Pancreas (tissue), 10 donors: Measurements from ENCODE around the gene ANKS1B. TPM values are rescaled to one million over a fixed set of nuclear protein-coding genes. Genes with fewer than 3 reads are reported as not detected.

Source experiments
- ATAC-seq, 4 donors: fragments of 200-7000 bp; cut with Tn5 transposase; one replicate each; pipeline versions ENCODE4 v1.8.0 to v1.9.1; 2020; ENCODE audit warnings: mild to moderate bottlenecking in 4 of 4, moderate library complexity in 4 of 4
- DNase-seq, 6 donors: peaks; one replicate each; pipeline ENCODE4 v3.0.0-alpha.2; 2020
- FAIRE-seq: peaks from 2 replicates; lab custom pipeline; 2012; peaks lifted over from hg19 to GRCh38; lab: Jason Lieb, UNC
- H3K27ac ChIP-seq, 4 donors: fragments of 200-600 bp; sonication (generic); 1 replicate in 3 of 4; 2 replicates in 1 of 4; pipeline versions ENCODE4 v1.5.0 to v1.8.0; 2020
- H3K27me3 ChIP-seq, 4 donors: fragments of 200-600 bp; one replicate each; pipeline ENCODE4 v1.8.0; 2021
- H3K36me3 ChIP-seq, 3 donors: fragments of 200-600 bp; sonication (generic) in 1 of 3; one replicate each; pipeline versions ENCODE4 v1.5.0 to v1.8.0; 2020 to 2021
- H3K4me1 ChIP-seq, 3 donors: fragments of 200-600 bp; one replicate each; pipeline ENCODE4 v1.8.0; 2021
- H3K4me3 ChIP-seq, 4 donors: fragments of 200-600 bp; sonication (generic) in 2 of 4; one replicate each; pipeline versions ENCODE4 v1.5.0 to v1.8.0; 2020 to 2021
- H3K9me3 ChIP-seq, 4 donors: fragments of 200-600 bp; one replicate each; pipeline ENCODE4 v1.8.0; 2021
- WGBS, 2 donors: extraction: QIAGEN DNeasy Blood & Tissue Kit; methylation state at CpG; one replicate each; pipeline ENCODE4 v1.1.7; 2013; 5-methylcytosine and 5-hydroxymethylcytosine counted together
- intact Hi-C, 3 donors: fragments of 100-400 bp; cut with DNase I; formaldehyde crosslinking; loops; one replicate each; pipeline versions ENCODE4 v1.11.1 to v1.14.2; 2022
- polyA plus RNA-seq, 2 donors: library from polyadenylated mRNA; stranded (reverse); fragments of 200-250 nt; gene quantifications; one replicate each; pipeline ENCODE4 v1.2.3, GENCODE V29; 2013
- total RNA-seq, 6 donors: library from RNA; stranded (reverse); fragmentation: NEBNext Ultra II Directional in 4 of 6; extraction: Animal tissue kit (Norgen Biotek cat#: 25700) in 4 of 6; gene quantifications; one replicate each; pipeline versions ENCODE4 v1.2.1 to v1.2.4, GENCODE V29; 2021 to 2023
- TF ChIP-seq, protein P1 (sequence below), 4 donors: fragments of 200-600 bp; sonication (generic) in 3 of 4; IDR thresholded peaks; one replicate each; pipeline versions ENCODE4 v1.5.0 to v1.8.0; 2021; ENCODE audit warnings: antibody characterized with exemption in 4 of 4
- donor health status: healthy with polysubstance abuse.
- donor health status: DM: no; HTN: no; CAD: no; lungs with moderate emphysema.
- donor health status: DM: no; HTN: no; CAD: no.
- donor health status: control.
- donor health status: control.
- donor health status: Bipolar disorder and iron deficiency.
- donor health status: DM: yes; HTN: yes; CAD: no.
- donor health status: DM: no; HTN: no; CAD: no.
- donor health status: DM: no; HTN: no; CAD: no.
- donor health status: DM: yes; HTN: yes; CAD: no.

The ANKS1B gene
- total and polyA plus RNA-seq, 8 donors: 0.49 to 3.2 (median 1.9) TPM

DNA sequence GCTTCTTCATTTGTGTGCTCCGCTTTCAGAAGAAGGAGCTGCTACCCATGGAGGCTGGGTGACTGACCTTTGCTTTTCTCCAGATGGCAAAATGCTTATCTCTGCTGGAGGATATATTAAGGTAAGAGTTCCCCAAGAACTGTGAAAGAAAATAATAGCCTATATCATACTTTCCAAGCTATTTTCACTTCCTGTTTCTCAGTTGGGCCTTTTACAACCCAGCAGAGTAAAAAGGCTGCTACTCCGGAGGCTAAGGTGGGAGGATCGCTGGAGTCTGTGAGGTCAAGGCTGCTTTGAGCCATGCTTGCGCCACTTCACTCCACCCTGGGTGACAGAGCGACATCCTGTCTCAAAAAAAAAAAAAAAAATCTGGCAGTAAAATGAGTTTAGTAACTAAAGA lies 1257.5 kb downstream of the ANKS1B start:
- H3K9me3 ChIP-seq: no peaks in the 10 kb centered on the region
- H3K36me3 ChIP-seq: peaks cover 0 to 6% (median 0%) of the 10 kb centered on the region in 3 donors
- no peak overlapping the region for H3K4me3 ChIP-seq
- WGBS, 2 donors: 96% methylated on average over 5 of the region's 5 CpGs
- no peaks in the 10 kb centered on the region for H3K27me3 ChIP-seq
- FAIRE-seq: no peak
- H3K4me1 ChIP-seq: no peaks in the 10 kb centered on the region
- no peak overlapping the region for H3K27ac ChIP-seq
- TF ChIP-seq, protein P1, sequence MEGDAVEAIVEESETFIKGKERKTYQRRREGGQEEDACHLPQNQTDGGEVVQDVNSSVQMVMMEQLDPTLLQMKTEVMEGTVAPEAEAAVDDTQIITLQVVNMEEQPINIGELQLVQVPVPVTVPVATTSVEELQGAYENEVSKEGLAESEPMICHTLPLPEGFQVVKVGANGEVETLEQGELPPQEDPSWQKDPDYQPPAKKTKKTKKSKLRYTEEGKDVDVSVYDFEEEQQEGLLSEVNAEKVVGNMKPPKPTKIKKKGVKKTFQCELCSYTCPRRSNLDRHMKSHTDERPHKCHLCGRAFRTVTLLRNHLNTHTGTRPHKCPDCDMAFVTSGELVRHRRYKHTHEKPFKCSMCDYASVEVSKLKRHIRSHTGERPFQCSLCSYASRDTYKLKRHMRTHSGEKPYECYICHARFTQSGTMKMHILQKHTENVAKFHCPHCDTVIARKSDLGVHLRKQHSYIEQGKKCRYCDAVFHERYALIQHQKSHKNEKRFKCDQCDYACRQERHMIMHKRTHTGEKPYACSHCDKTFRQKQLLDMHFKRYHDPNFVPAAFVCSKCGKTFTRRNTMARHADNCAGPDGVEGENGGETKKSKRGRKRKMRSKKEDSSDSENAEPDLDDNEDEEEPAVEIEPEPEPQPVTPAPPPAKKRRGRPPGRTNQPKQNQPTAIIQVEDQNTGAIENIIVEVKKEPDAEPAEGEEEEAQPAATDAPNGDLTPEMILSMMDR (IDR thresholded peaks at IDR 0.05): no peak
- ATAC-seq: no peak
- intact Hi-C loops: no loop called here
- DNase-seq: no peak

DNA sequence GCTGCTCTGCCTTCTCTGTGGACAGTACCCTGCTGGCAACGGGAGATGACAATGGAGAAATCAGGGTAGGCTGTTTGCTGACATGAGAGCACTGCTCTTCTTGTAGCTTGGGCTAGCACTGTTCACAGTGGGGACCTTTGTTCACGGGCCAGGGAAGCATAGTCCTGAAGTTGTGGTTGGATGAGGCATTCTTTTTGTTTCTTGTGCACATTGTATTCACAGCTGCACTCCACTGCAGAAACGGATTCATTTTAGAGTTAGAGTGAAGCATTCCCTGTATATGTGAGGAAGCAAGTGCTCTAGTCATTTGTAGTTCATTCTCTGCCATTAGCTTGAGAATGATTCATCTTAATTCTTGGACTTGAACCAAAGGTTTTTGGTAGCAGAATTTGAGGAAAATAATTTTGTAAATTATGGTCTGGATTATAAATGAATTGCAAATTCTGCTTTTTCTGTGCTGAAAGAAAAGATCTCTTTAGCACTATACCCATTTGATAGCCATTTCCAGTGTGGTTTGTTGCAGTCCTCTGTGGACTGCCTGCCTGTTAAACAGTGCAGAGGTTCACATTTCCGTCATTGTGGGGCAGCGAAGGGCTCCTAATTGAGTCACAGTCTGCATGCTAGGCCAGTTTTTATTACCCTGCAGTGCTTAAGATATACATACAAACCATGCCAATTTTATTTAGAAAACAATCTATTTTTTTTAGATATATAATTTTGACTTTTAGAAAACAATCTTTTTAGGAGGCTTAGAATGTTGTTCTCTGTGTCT lies 1259.1 kb downstream of the ANKS1B start:
- Histone ChIP-seq H3K4me3 (no peak overlapping the region), H3K4me1 (no peaks in the 10 kb centered on the region), H3K9me3 (no peaks in the 10 kb centered on the region), H3K27me3 (no peaks in the 10 kb centered on the region), H3K27ac (no peak overlapping the region), H3K36me3 (peaks cover 0 to 6% (median 0%) of the 10 kb centered on the region in 3 donors)
- WGBS, 2 donors: 61 to 67% methylated on average over 5 of the region's 5 CpGs
- TF ChIP-seq, protein P1 (IDR thresholded peaks at IDR 0.05): peak in 1 of 4 donors; percentile 30
- DNase-seq (peak in 3 of 6 donors; percentile 11 to 59 (median 36)), ATAC-seq (peak; percentile 82 to 94 (median 88)), FAIRE-seq (no peak)
- intact Hi-C loops: no loop called here

DNA sequence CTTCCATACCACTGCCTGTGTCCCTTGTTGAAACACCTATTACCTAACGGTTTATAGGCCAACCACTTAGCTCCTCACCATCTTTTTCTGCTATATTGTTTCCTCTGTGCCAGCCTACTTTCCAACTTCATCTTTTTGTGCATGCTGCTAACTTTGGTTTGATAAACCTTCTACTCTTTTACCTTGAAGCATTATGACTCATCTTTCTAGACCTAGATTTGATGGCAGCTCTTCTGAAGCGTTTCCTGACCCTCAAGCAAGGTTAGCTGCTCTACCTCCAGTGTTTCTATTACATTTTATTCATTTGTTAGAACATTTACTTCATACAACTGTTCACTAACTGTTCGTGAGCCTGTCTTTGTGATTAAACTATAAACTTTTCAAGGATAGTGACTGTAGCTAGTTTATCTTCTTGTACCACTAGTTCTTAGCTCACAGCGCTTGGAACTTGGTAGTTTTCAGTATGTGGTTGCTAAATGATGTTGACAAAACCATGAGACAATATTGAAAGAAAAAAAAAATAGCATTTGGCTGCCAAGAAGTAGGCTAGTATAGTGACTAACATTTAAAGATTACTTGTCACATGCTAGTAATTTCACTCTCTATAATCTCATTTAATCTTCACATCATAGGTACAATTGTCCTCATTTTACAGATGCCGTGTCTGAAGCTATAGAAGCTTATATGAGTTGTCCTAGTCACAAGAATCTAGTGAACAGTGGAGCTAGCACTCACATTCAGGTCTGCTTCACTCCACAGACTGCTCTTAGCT lies 1260.2 kb downstream of the ANKS1B start:
- Histone ChIP-seq H3K4me1 (no peaks in the 10 kb centered on the region), H3K27ac (no peak overlapping the region), H3K36me3 (peaks cover 0 to 6% (median 0%) of the 10 kb centered on the region in 3 donors), H3K9me3 (no peaks in the 10 kb centered on the region), H3K4me3 (no peak overlapping the region), H3K27me3 (no peaks in the 10 kb centered on the region)
- ATAC-seq: peak in 3 of 4 donors; percentile 20 to 52 (median 49)
- 56 to 61% methylated on average over 5 of the region's 5 CpGs for WGBS, 2 donors
- no peak for DNase-seq
- intact Hi-C loops: no loop called here
- TF ChIP-seq, protein P1 (IDR thresholded peaks at IDR 0.05): no peak
- FAIRE-seq: no peak

DNA sequence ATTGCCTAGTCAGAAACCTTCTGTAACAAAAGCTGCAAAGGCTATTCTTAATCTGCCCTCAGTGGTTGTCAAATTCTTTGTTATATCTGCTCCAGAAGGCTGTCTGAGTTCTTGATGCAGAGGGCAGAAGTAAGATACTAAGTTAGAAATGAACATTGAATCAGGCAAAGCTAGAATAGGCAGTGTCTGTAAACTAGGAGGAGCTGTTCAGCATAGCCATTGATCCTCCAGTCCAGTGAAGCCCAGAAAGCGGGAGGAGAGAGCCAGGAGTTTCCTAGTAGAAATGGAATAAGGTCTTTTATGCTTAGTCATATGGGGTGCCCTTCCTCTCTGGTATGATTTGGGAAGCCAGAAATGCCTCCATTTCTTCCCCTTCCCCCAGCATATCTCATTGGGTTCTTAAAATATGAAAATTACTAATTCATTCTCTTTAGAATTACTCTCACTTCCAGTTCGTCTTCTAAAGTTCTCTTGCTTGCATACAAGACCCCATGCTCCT lies 1263.5 kb downstream of the ANKS1B start:
- Histone ChIP-seq H3K4me1 (no peaks in the 10 kb centered on the region), H3K9me3 (no peaks in the 10 kb centered on the region), H3K36me3 (peaks cover 0 to 4% (median 0%) of the 10 kb centered on the region in 3 donors), H3K4me3 (no peak overlapping the region), H3K27me3 (no peaks in the 10 kb centered on the region), H3K27ac (no peak overlapping the region)
- ATAC-seq (no peak), DNase-seq (no peak), FAIRE-seq (no peak)
- intact Hi-C loops: no loop called here
- TF ChIP-seq, protein P1 (IDR thresholded peaks at IDR 0.05): no peak
- WGBS, 2 donors: 88 to 98% methylated on average over 2 of the region's 2 CpGs
